Renal pelvis (tissue), 12 donors: ENCODE data around the gene EIF4E3. TPM values are rescaled to one million over a fixed set of nuclear protein-coding genes. Genes with fewer than 3 reads are reported as not detected.

Experiments used
- DNase-seq: peaks from one replicate; pipeline ENCODE4 v3.0.0-alpha.2; 2013
- long read RNA-seq, 16 experiments: transcript quantifications; one replicate each; lab custom pipeline, GENCODE V29; 2026
- polyA plus RNA-seq, 3 donors: library from polyadenylated mRNA; unstranded; fragments of 120-200 nt; gene quantifications; one replicate each; pipeline ENCODE4 v1.2.1, GENCODE V29; 2013; ENCODE audit not compliant: insufficient read length in 3 of 3

The EIF4E3 gene
- 10 to 100 TPM; 10.2 to 13.7 (median 11.5) TPM for polyA plus RNA-seq
- long read RNA-seq, donor 1, full-length matches to known transcripts: 4 of 4 reads
- long read RNA-seq, donor 1, partial matches to known transcripts: 0 of 4 reads
- long read RNA-seq, donor 1, other reads (novel, unspliced or antisense): 0 of 4 reads
- long read RNA-seq, donor 2, full-length matches to known transcripts: 5 of 5 reads
- long read RNA-seq, donor 2, partial matches to known transcripts: 0 of 5 reads
- long read RNA-seq, donor 2, other reads (novel, unspliced or antisense): 0 of 5 reads
- long read RNA-seq, donor 3, full-length matches to known transcripts: 2 of 2 reads
- long read RNA-seq, donor 3, partial matches to known transcripts: 0 of 2 reads
- long read RNA-seq, donor 3, other reads (novel, unspliced or antisense): 0 of 2 reads
- long read RNA-seq, donor 4, full-length matches to known transcripts: 3 of 3 reads
- long read RNA-seq, donor 4, partial matches to known transcripts: 0 of 3 reads
- long read RNA-seq, donor 4, other reads (novel, unspliced or antisense): 0 of 3 reads
- long read RNA-seq, donor 5, full-length matches to known transcripts: 2 of 2 reads
- long read RNA-seq, donor 5, partial matches to known transcripts: 0 of 2 reads
- long read RNA-seq, donor 5, other reads (novel, unspliced or antisense): 0 of 2 reads
- long read RNA-seq, donor 6, full-length matches to known transcripts: 3 of 3 reads
- long read RNA-seq, donor 6, partial matches to known transcripts: 0 of 3 reads
- long read RNA-seq, donor 6, other reads (novel, unspliced or antisense): 0 of 3 reads
- long read RNA-seq, donor 7, full-length matches to known transcripts: 4 of 4 reads
- long read RNA-seq, donor 7, partial matches to known transcripts: 0 of 4 reads
- long read RNA-seq, donor 7, other reads (novel, unspliced or antisense): 0 of 4 reads
- long read RNA-seq, donor 8, full-length matches to known transcripts: 2 of 2 reads
- long read RNA-seq, donor 8, partial matches to known transcripts: 0 of 2 reads
- long read RNA-seq, donor 8, other reads (novel, unspliced or antisense): 0 of 2 reads
- long read RNA-seq, donor 9, full-length matches to known transcripts: 3 of 3 reads
- long read RNA-seq, donor 9, partial matches to known transcripts: 0 of 3 reads
- long read RNA-seq, donor 9, other reads (novel, unspliced or antisense): 0 of 3 reads
- long read RNA-seq, donor 10, full-length matches to known transcripts: 4 of 4 reads
- long read RNA-seq, donor 10, partial matches to known transcripts: 0 of 4 reads
- long read RNA-seq, donor 10, other reads (novel, unspliced or antisense): 0 of 4 reads
- long read RNA-seq, donor 11, full-length matches to known transcripts: 2 of 2 reads
- long read RNA-seq, donor 11, partial matches to known transcripts: 0 of 2 reads
- long read RNA-seq, donor 11, other reads (novel, unspliced or antisense): 0 of 2 reads
- long read RNA-seq, donor 12, full-length matches to known transcripts: 7 of 7 reads
- long read RNA-seq, donor 12, partial matches to known transcripts: 0 of 7 reads
- long read RNA-seq, donor 12, other reads (novel, unspliced or antisense): 0 of 7 reads
- long read RNA-seq, donor 13, full-length matches to known transcripts: 1 of 1 reads
- long read RNA-seq, donor 13, partial matches to known transcripts: 0 of 1 reads
- long read RNA-seq, donor 13, other reads (novel, unspliced or antisense): 0 of 1 reads
- long read RNA-seq, donor 14: 0 reads
- long read RNA-seq, donor 15, full-length matches to known transcripts: 2 of 2 reads
- long read RNA-seq, donor 15, partial matches to known transcripts: 0 of 2 reads
- long read RNA-seq, donor 15, other reads (novel, unspliced or antisense): 0 of 2 reads
- long read RNA-seq, donor 16, full-length matches to known transcripts: 1 of 1 reads
- long read RNA-seq, donor 16, partial matches to known transcripts: 0 of 1 reads
- long read RNA-seq, donor 16, other reads (novel, unspliced or antisense): 0 of 1 reads

GRCh38 chr3:71725271-71725991 is at the start of gene EIF4E3:
Gene EIF4E3, minus strand, starts transcription at chr3:71725402. Its CDS starts 35 bp downstream, at chr3:71725367.
- DNase-seq: no peak

- DNase-seq: no peak
Observed at GRCh38 chr3:71771884-71772283, 46.7 kb upstream of the EIF4E3 start.

GRCh38 chr3:71771126-71771525 is 45.9 kb upstream of the EIF4E3 start:
- no peak for DNase-seq

GRCh38 chr3:71763426-71763825 is 38.2 kb upstream of the EIF4E3 start:
- no peak for DNase-seq

- no peak for DNase-seq
Observed at GRCh38 chr3:71760140-71760539, 34.9 kb upstream of the EIF4E3 start.

GRCh38 chr3:71759401-71759800 is 34.2 kb upstream of the EIF4E3 start:
- no peak for DNase-seq

- DNase-seq: no peak
Observed at GRCh38 chr3:71758091-71758490, 32.9 kb upstream of the EIF4E3 start.

GRCh38 chr3:71754610-71755253 is 29.5 kb upstream of the EIF4E3 start:
- no peak for DNase-seq

GRCh38 chr3:71753701-71754609 is 28.8 kb upstream of the EIF4E3 start, which contains the start of gene GPR27:
Gene GPR27, plus strand, starts transcription at chr3:71753855. Its CDS starts 195 bp downstream, at chr3:71754050.
- DNase-seq: no peak

GRCh38 chr3:71752831-71753700 is 27.9 kb upstream of the EIF4E3 start:
- no peak for DNase-seq

- no peak for DNase-seq
Observed at GRCh38 chr3:71751602-71752001, 26.4 kb upstream of the EIF4E3 start.

- no peak for DNase-seq
Observed at GRCh38 chr3:71744738-71745137, 19.5 kb upstream of the EIF4E3 start.

- no peak for DNase-seq
Observed at GRCh38 chr3:71742621-71743020, 17.4 kb upstream of the EIF4E3 start.

GRCh38 chr3:71734881-71735280 is 9.7 kb upstream of the EIF4E3 start:
- no peak for DNase-seq

GRCh38 chr3:71733319-71733718 is 8.1 kb upstream of the EIF4E3 start:
- DNase-seq: no peak

GRCh38 chr3:71732637-71733036 is 7.4 kb upstream of the EIF4E3 start:
- DNase-seq: no peak
